Measurements from ENCODE around the gene VPS36. TPM values are rescaled to one million over a fixed set of nuclear protein-coding genes. Genes with fewer than 3 reads are reported as not detected.

The VPS36 gene
- polyA plus RNA-seq, 2 of the 4 experiments (the other 2 are of a cell fraction), result 12.6 to 23.1 TPM

DNA sequence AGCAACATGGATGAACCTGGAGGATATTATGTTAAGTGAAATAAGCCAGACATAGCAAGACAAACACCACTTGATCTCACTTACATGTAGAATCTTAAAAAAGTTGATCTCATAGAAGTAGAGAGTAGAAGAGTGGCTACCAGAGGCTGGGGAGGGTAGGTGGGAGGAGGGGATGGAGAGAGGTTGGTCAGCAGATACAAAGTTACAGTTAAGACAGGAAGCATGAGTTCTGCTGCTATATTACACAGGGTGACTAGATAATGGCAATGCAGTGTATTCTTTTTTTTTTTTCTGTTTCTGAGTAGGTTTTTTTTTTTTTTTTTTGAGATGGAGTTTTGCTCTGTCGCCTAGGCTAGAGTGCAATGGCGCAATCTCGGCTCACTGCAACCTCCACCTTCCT lies 29.2 kb downstream of the VPS36 start:
- H3K27ac ChIP-seq, result no peak overlapping the region
- ATAC-seq (no peak), FAIRE-seq (no peak), DNase-seq (ENCODE audit: low read depth in 1 of 2, low spot score in 1 of 2) (no peak)
- ChIA-PET POLR2A (no interaction called here), CTCF (interaction anchor here (3.9 kb wide), 1 partner anchor 29 kb away, joined by 25 read pairs; the partner anchor contains the start of gene VPS36)
- no peaks in the 10 kb centered on the region for H3K9me3 ChIP-seq
- peaks cover under 1% of the 10 kb centered on the region; the same call in 1 of the 3 replicates for H3K4me1 ChIP-seq
- no peak overlapping the region for H3K4me2 ChIP-seq
- no peak for TF ChIP-seq HEYL (CRISPR knock-in tag; IDR thresholded peaks at IDR 0.05)
- TF ChIP-seq, protein P1, sequence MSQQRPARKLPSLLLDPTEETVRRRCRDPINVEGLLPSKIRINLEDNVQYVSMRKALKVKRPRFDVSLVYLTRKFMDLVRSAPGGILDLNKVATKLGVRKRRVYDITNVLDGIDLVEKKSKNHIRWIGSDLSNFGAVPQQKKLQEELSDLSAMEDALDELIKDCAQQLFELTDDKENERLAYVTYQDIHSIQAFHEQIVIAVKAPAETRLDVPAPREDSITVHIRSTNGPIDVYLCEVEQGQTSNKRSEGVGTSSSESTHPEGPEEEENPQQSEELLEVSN (IDR thresholded peaks at IDR 0.05; ENCODE audit: borderline replicate concordance, low read depth), result no peak
- TF ChIP-seq, protein P2, sequence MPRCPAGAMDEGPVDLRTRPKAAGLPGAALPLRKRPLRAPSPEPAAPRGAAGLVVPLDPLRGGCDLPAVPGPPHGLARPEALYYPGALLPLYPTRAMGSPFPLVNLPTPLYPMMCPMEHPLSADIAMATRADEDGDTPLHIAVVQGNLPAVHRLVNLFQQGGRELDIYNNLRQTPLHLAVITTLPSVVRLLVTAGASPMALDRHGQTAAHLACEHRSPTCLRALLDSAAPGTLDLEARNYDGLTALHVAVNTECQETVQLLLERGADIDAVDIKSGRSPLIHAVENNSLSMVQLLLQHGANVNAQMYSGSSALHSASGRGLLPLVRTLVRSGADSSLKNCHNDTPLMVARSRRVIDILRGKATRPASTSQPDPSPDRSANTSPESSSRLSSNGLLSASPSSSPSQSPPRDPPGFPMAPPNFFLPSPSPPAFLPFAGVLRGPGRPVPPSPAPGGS (IDR thresholded peaks at IDR 0.05), result no peak
- no peak for TF ChIP-seq POLR2A (IDR thresholded peaks at IDR 0.05; ENCODE audit: low read length)
- no peak for TF ChIP-seq NFE2L2 (conservative IDR thresholded peaks at IDR 0.05; ENCODE audit: low read length)
- no peak for TF ChIP-seq CHD4 (IDR thresholded peaks at IDR 0.05; ENCODE audit: borderline replicate concordance)
- TF ChIP-seq FOSL2 (IDR thresholded peaks at IDR 0.05), result no peak
- TF ChIP-seq FOSL2 (CRISPR knock-in tag; IDR thresholded peaks at IDR 0.05), result no peak
- no peak for TF ChIP-seq CHD2 (IDR thresholded peaks at IDR 0.05; ENCODE audit: low read length, partially characterized antibody)
- TF ChIP-seq JUN (IDR thresholded peaks at IDR 0.05), result no peak
- TF ChIP-seq KDM1A (IDR thresholded peaks at IDR 0.05; ENCODE audit: low read depth), result no peak
- no peak for TF ChIP-seq CBX2 (IDR thresholded peaks at IDR 0.05; ENCODE audit: borderline replicate concordance, low read depth)
- no peak overlapping the region for H3K4me3 ChIP-seq
- 97% methylated on average over 3 of the region's 3 CpGs for WGBS (ENCODE audit: missing lambda C conversion rate)

DNA sequence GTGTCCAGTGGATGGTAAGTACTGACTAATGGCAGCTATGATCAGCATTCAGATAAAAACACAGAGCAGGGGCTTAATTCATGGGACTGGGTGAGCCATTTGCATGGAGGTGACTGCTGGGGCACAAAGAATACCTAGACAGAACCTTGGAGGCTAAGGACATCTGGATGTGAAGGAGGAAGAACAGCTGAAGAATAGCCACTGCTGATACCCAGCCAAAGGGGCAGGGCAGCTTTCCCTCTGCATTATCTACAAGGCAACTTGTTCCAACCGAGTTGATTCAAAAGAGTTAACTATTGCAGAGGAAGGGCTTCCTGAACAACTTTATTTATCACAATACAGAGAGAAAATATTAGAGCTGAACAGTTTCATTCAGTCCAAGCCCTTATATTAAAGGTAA lies 31.4 kb downstream of the VPS36 start:
- Histone ChIP-seq H3K4me2 (no peak overlapping the region), H3K27ac (no peak overlapping the region), H3K9me3 (no peaks in the 10 kb centered on the region), H3K4me1 (peaks cover 22% of the 10 kb centered on the region), H3K4me3 (no peak overlapping the region)
- POLR2A ChIA-PET, result no interaction called here
- CTCF ChIA-PET, result interaction anchor here (1.0 to 1.3 kb wide), 2 partner anchors 31 to 32 kb away, joined by 3 to 5 read pairs; no protein-coding TSS in a partner anchor
- 65% methylated on average over 1 of the region's 1 CpG for WGBS (ENCODE audit: missing lambda C conversion rate)
- TF ChIP-seq, protein P3, sequence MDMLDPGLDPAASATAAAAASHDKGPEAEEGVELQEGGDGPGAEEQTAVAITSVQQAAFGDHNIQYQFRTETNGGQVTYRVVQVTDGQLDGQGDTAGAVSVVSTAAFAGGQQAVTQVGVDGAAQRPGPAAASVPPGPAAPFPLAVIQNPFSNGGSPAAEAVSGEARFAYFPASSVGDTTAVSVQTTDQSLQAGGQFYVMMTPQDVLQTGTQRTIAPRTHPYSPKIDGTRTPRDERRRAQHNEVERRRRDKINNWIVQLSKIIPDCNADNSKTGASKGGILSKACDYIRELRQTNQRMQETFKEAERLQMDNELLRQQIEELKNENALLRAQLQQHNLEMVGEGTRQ (IDR thresholded peaks at IDR 0.05), result no peak
- TF ChIP-seq TFCP2L1 (CRISPR knock-in tag; IDR thresholded peaks at IDR 0.05), result no peak
- no peak for TF ChIP-seq POLR2A (IDR thresholded peaks at IDR 0.05; ENCODE audit: low read length)
- no peak for TF ChIP-seq CEBPB (IDR thresholded peaks at IDR 0.05)
- TF ChIP-seq ZFP36 (IDR thresholded peaks at IDR 0.05; ENCODE audit: borderline replicate concordance, partially characterized antibody), result no peak
- TF ChIP-seq NR3C1 (IDR thresholded peaks at IDR 0.05), result no peak
- no peak for TF ChIP-seq GATA3 (IDR thresholded peaks at IDR 0.05; ENCODE audit: borderline replicate concordance)
- no peak for TF ChIP-seq ESRRA (IDR thresholded peaks at IDR 0.05; ENCODE audit: borderline replicate concordance, low read length)
- FAIRE-seq (no peak), DNase-seq (ENCODE audit: low read depth in 1 of 2, low spot score in 1 of 2) (no peak), ATAC-seq (no peak)

DNA sequence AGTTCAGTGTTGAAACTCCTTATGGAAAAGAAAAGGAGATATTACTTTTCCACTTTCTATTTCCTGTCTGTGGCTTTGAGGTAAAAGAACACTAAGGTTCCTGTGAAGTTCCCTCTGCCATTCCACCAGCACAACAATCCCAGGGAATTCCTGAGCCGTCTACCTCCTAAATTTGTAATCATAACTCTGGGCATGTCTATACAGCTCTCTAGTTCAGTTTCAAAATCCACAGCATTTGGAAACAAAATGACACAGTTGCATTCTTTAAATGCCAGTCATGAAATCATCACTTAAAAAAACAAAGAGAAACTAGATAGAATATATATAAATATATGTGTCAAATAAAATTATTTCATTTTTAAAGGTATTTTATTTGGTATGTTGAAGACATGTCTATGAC lies 35.5 kb downstream of the VPS36 start:
- no peak for FAIRE-seq
- peak overlapping the region; percentile 55 for H3K4me2 ChIP-seq
- ATAC-seq, result no peak
- WGBS (ENCODE audit: missing lambda C conversion rate), result 0% methylated on average over 1 of the region's 1 CpG
- H3K4me3 ChIP-seq, result no peak overlapping the region
- ChIA-PET POLR2A (interaction anchor here (0.7 to 1.1 kb wide), 2 partner anchors 10 kb away, joined by 3 read pairs; no protein-coding TSS in a partner anchor), CTCF (interaction anchor here (2.3 kb wide), 1 partner anchor 36 kb away, joined by 15 read pairs; the partner anchor contains the start of gene VPS36)
- H3K27ac ChIP-seq, result peak overlapping the region; percentile 73 to 90
- peak in 1 of 2 experiments; percentile 4 for DNase-seq (ENCODE audit: low read depth in 1 of 2, low spot score in 1 of 2)
- no peaks in the 10 kb centered on the region for H3K9me3 ChIP-seq
- peaks cover 59% of the 10 kb centered on the region for H3K4me1 ChIP-seq
- TF ChIP-seq NPAS2 (CRISPR knock-in tag; IDR thresholded peaks at IDR 0.05; ENCODE audit: borderline replicate concordance), result no peak
- TF ChIP-seq EP300 (IDR thresholded peaks at IDR 0.05), result no peak
- TF ChIP-seq, protein P1 (IDR thresholded peaks at IDR 0.05; ENCODE audit: borderline replicate concordance, low read depth), result no peak
- no peak for TF ChIP-seq EHMT2 (IDR thresholded peaks at IDR 0.05; ENCODE audit: low read depth)
- TF ChIP-seq RFX5 (IDR thresholded peaks at IDR 0.05), result no peak
- TF ChIP-seq, protein P4, sequence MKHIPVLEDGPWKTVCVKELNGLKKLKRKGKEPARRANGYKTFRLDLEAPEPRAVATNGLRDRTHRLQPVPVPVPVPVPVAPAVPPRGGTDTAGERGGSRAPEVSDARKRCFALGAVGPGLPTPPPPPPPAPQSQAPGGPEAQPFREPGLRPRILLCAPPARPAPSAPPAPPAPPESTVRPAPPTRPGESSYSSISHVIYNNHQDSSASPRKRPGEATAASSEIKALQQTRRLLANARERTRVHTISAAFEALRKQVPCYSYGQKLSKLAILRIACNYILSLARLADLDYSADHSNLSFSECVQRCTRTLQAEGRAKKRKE (CRISPR knock-in tag; IDR thresholded peaks at IDR 0.05; ENCODE audit: low read depth), result no peak
- no peak for TF ChIP-seq NFE2L2 (conservative IDR thresholded peaks at IDR 0.05; ENCODE audit: low read length)
- no peak for TF ChIP-seq KDM5A (IDR thresholded peaks at IDR 0.05)
- TF ChIP-seq MAZ (IDR thresholded peaks at IDR 0.05; ENCODE audit: borderline replicate concordance, low read depth, low read length), result no peak
- TF ChIP-seq FOSL2 (IDR thresholded peaks at IDR 0.05), result no peak
- no peak for TF ChIP-seq FOSL2 (CRISPR knock-in tag; IDR thresholded peaks at IDR 0.05)
- TF ChIP-seq RAD21 (conservative IDR thresholded peaks at IDR 0.05 in 1 of 2, IDR thresholded peaks at IDR 0.05 in 1 of 2), result no peak
- TF ChIP-seq NR3C1 (IDR thresholded peaks at IDR 0.05), result no peak
- TF ChIP-seq, protein P5, sequence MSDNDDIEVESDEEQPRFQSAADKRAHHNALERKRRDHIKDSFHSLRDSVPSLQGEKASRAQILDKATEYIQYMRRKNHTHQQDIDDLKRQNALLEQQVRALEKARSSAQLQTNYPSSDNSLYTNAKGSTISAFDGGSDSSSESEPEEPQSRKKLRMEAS (IDR thresholded peaks at IDR 0.05), result no peak
- no peak for TF ChIP-seq ZSCAN20 (CRISPR knock-in tag; IDR thresholded peaks at IDR 0.05)
- no peak for TF ChIP-seq CHD2 (IDR thresholded peaks at IDR 0.05; ENCODE audit: low read length, partially characterized antibody)
- TF ChIP-seq, protein P2 (IDR thresholded peaks at IDR 0.05), result no peak
- TF ChIP-seq ESRRA (IDR thresholded peaks at IDR 0.05; ENCODE audit: borderline replicate concordance, low read length), result no peak

All from A549 (cell line).